T47D (cell line): ENCODE measurements around the gene MCU.
"Not testable (repeated sequence)": the region's sequence is repeated elsewhere in the genome, so short reads cannot be mapped to it uniquely, and the experiment has no call there.

Source experiments
- DNase-seq, 2 experiments: peaks; one replicate each; pipeline versions ENCODE4 v3.0.0 to v3.0.0-alpha.2; 2011 to 2012; ENCODE audit warnings: low read depth in 1 of 2, low spot score in 1 of 2
- JUND ChIP-seq: IDR thresholded peaks from 2 replicates; pipeline ENCODE4 v1.6.1; 2012; ENCODE audit warnings: low read depth
- in situ Hi-C: cut with HindIII; loops from 2 replicates; pipeline ENCODE4 v1.10.0; 2016; ENCODE audit warnings: low sequenced_read_pairs, low pct_unique_long_range_greater_than_20kb

The MCU gene

GRCh38 chr10:72879245-72879644 lies 187.3 kb downstream of the MCU start:
- in situ Hi-C loops = no loop called here
- DNase-seq = no peak
- no peak for TF ChIP-seq JUND

- in situ Hi-C loops = no loop called here
- TF ChIP-seq JUND = no peak
- DNase-seq = no peak
These were observed 189.3 kb downstream of the MCU start for GRCh38 chr10:72881291-72881690.

GRCh38 chr10:72883861-72884260 lies 191.9 kb downstream of the MCU start:
- in situ Hi-C loops = no loop called here
- no peak for DNase-seq
- TF ChIP-seq JUND = no peak

- no peak for TF ChIP-seq JUND
- no peak for DNase-seq
- in situ Hi-C loops = no loop called here
These were observed 194.0 kb downstream of the MCU start for GRCh38 chr10:72885953-72886352.

- in situ Hi-C loops = no loop called here
- no peak for DNase-seq
- no peak for TF ChIP-seq JUND
These were observed 194.7 kb downstream of the MCU start for GRCh38 chr10:72886621-72887020.

- TF ChIP-seq JUND = no peak
- in situ Hi-C loops = no loop called here
- DNase-seq = no peak
These were observed 195.1 kb downstream of the MCU start for GRCh38 chr10:72887043-72887442.

GRCh38 chr10:72888151-72888638 lies 196.3 kb downstream of the MCU start:
- in situ Hi-C loops = no loop called here
- no peak for DNase-seq
- TF ChIP-seq JUND = no peak

- in situ Hi-C loops = no loop called here
- DNase-seq = peak in 1 of 2 experiments; percentile 34
- TF ChIP-seq JUND = no peak
These were observed 197.5 kb downstream of the MCU start for GRCh38 chr10:72889391-72889831.

- no peak for TF ChIP-seq JUND
- DNase-seq = no peak
- in situ Hi-C loops = no loop called here
These were observed 198.1 kb downstream of the MCU start for GRCh38 chr10:72890086-72890485.

- no peak for TF ChIP-seq JUND
- no peak for DNase-seq
- in situ Hi-C loops = no loop called here
These were observed 201.3 kb downstream of the MCU start, which contains the start of gene OIT3 for GRCh38 chr10:72893136-72893798. OIT3 (plus strand) TSS chr10:72893739; CDS start chr10:72893799, 60 bp downstream.

GRCh38 chr10:72895236-72895850 lies 203.4 kb downstream of the MCU start:
- no peak for DNase-seq
- TF ChIP-seq JUND = no peak
- in situ Hi-C loops = no loop called here

GRCh38 chr10:72898616-72899015 lies 206.7 kb downstream of the MCU start:
- in situ Hi-C loops = no loop called here
- no peak for DNase-seq
- no peak for TF ChIP-seq JUND

- in situ Hi-C loops = no loop called here
- TF ChIP-seq JUND = no peak
- DNase-seq = no peak
These were observed 207.6 kb downstream of the MCU start for GRCh38 chr10:72899545-72899944.

GRCh38 chr10:72903941-72904446 lies 212.1 kb downstream of the MCU start:
- DNase-seq, in situ Hi-C loops: not testable (repeated sequence)
